Activated naive CD8-positive, alpha-beta T cell treated with anti-CD3 and anti-CD28 coated beads, Interleukin-2, amount 50 U/mL, for 16 hours (primary cell): ENCODE results near the gene DNAH11.
"Not testable (repeated sequence)": the region's sequence is repeated elsewhere in the genome, so short reads cannot be mapped to it uniquely, and the experiment has no call there.

ENCODE experiments used
- DNase-seq: peaks from one replicate; pipeline ENCODE4 v3.0.0-alpha.2; 2020; ENCODE audit warnings: low read depth, low spot score

Gene DNAH11

DNA sequence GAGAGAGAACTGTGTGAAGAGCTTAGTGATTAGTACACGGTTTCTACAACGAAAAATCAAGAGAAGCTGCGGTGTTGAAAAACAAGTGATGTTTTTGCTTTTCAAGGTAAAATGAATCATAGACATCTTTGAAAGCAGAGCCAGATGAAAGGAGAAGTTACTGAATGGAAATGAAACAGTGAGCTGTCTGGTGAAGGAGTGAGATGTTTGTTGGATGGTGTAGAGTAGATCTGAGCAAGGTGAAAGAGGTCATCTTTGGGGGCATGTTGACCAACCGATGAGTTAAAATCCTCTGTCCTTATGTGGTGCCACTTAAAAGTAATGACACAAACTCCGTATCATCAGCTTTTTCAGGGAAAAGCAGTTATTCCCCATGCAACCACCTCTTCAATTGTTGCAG lies 225.4 kb downstream of the DNAH11 start:
- no peak for DNase-seq

DNA sequence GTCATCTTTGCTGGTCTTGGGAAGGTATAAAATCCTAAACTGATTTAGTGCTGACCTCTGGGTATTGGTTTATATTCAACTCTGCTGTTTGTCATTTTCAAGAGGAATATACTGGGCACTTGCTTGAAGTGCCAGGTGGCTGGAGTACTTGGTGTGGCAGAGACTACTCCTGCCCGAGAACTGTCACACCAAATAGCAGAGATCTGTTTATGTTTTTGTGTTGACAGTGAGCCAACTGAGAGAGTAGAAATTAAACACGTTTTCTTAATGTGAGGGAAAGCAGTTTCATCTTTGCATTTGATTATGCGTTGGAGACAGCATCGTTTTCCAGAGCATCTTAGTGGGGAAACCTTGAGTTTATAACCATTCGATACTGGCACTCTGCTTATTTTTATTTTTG lies 228.4 kb downstream of the DNAH11 start:
- no peak for DNase-seq

DNA sequence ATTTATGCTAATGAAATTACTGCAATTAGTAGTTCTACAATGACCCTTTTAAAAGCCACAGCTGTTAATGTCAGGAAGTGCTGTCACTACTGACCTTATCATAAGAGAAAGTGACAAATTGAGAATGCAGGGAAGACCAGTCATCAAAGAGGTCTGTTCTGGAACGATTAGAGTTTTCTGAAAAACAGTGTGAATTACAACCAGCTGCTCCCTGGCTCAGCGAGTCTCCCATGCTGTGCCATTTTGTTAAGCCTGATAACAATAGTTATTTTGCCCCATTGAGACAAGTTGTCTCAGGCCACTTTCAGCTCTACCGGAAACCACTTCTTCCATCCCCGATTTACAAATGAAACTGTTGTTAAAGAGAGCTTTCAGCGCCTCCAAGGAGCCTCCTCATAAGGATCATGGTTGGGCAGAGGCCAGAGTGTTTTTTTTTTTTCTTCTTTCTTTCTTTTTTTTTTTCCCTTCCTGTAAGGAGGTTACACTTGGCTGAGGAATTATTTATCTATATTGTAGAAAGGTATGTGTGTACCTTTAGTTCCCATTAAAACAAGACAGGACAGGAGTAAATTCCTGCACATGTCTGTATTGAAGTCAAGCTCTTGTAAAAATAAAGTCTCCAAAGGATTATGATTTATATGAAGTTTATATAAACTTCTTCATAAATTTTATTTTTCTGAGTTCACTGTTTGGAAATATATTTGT lies 229.2 kb downstream of the DNAH11 start:
- no peak for DNase-seq

DNA sequence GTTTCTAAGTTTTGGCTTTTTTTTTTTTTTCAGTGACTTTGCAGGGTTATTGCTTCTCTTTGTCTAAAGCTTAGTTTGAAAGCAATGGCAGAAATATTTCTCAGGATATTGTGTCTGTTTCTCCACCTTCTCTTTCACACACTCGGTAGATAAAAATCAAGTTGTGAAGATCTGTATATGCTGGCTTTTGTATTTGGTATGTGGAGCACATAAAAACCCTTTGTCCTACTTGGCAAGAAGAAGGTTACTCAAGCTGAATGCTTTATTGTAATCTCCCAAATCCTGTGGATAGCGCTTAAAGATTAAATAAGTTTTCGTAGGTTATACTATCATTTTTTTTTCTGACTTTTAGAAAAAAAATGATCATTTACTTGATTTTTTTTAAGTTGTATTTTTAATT lies 230.5 kb downstream of the DNAH11 start:
- no peak for DNase-seq

DNA sequence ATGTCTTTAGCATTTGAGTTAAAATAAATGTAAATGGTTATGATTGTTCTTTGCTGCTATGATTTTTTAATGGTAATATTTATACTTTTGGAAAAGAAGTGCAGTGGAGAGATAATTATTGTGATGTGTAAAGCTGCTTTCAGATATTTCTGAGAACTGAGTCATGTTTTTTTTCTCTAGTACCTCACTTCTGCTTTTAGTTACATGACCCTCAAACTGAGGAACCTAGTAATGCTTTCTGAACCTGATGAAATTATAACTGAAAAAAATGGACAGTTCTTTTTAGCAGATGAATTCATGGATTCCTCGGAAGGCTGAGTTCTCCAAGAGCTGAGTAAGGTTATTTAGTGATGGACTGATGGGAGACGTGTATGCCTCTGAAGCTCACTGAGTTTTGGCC lies 235.1 kb downstream of the DNAH11 start:
- no peak for DNase-seq

DNA sequence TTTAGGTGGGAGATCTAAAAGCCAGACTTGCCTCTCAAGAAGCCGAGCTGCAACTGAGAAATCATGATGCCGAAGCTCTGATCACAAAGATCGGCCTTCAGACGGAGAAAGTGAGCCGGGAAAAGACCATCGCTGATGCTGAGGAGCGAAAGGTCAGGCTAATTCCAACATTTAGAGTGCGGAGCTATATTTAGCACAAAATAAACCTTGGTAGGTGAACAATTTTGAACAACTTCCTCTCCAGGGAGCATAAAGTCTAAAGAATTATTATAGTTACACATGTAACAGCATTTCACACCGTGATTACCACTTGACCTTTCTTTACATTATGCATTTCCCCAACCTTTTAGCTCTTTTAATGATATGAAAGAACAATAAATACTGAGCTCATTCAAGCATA lies 236.1 kb downstream of the DNAH11 start:
- no peak for DNase-seq

DNA sequence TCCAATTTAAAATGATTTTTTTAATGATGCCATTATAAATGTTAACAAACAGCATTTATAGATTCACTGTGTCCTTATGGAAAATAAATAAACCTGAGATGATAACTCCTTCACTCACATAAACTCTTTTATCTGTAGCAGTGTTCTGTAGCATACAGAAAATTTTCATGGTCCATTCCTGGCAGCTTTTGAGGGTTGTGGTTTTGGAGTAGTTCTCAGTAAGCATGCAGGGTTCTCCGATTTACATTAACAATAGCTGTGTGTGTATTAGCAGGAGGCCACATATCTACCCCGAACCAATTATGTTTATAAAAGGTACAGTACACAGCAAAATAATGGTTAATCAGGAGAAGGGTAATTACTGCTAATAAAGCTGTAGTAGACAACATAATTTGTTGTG lies 240.2 kb downstream of the DNAH11 start:
- no peak for DNase-seq

DNA sequence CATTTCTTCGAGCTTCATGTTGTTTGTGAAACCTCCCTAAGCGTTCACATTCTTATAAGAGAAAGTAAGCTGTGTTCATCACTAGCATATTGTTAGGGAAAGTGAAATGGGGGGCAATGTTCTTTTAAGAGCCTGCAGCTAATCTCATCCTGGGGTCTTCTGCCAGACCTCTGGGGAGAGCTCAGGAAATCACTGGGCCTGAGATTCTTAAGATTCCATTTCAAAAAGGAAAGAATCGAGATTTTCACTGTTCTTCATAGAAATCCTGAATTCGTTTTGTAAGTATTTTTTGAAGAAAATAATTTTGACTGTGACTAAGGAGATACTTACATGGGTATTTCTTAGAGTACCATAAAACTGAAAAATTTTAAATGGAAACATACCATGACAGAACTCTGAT lies 242.2 kb downstream of the DNAH11 start:
- no peak for DNase-seq

DNA sequence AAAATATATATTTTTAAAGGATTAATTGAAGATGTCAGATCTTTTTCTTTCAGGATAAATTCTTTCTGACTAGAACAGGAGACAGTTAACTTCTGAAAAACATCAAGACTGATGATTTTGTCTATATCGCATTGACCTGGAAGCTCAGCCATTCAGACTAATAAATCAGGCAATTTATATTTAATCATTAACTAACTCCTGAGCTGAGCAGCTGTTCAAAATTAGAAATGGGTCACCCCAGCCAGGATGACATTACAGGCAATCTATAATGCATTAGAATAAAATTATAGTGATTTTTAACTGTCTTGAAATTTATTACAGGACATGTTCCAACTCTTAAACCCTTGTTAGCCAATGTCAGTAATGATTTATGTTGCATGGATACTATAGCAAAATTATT lies 263.0 kb downstream of the DNAH11 start:
- DNase-seq, result no peak

DNA sequence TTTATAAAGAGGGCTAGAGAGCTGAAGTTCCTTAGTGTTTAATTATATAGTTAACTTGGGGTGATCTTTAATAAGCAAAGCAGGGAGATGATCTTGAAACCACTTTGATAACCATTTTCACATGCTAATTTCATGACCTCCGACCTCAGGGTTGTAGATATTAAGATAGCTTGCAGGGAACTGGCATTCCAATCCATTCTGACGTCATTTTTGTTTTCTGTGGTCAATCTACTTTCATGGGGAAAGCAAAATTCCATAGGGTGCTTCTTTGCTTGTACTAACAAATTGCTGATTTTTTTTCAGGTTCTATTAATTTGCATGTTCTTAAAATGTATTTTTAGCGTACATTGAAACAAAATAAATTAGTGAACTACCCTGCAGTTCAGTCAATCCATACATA lies 263.5 kb downstream of the DNAH11 start:
- DNase-seq, result no peak

DNA sequence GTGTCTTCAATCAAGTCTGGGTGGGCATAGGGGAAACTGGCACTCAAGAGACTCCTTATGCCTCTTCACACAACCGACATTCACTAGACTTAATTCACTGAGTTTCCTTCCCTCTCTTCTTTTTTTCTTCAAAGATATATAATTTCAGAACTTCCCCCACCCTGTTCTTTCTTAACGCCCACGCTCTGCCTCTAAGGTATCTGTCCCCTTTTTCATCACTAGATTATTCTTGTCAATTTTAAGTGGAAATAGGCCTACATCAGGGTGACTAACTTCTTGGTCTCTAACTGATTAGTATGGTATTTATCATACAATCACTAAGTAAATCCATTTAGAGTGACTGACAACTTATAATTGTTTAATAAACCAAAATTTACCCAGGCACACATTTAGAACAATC lies 276.2 kb downstream of the DNAH11 start:
- DNase-seq, result no peak

DNA sequence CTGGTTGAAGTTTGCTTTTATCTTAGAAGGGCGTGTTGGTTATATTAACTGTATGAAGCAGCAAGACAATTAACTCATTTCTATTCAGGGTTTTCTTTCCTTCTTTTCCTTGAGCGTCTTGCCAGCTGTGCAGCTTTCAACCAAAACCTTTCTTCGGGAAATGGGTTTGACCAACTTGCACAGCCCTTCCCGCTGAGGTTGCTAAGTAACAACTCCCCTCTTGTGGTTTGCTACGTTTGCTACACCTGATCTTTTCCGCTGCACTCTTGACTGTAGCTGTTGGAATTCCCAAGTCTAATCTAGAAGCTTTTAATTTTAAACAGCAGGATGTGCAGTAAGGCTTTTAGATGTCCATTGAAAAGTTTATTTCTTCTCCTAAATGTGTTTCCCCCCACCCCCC lies 286.0 kb downstream of the DNAH11 start:
- DNase-seq, result no peak

DNA sequence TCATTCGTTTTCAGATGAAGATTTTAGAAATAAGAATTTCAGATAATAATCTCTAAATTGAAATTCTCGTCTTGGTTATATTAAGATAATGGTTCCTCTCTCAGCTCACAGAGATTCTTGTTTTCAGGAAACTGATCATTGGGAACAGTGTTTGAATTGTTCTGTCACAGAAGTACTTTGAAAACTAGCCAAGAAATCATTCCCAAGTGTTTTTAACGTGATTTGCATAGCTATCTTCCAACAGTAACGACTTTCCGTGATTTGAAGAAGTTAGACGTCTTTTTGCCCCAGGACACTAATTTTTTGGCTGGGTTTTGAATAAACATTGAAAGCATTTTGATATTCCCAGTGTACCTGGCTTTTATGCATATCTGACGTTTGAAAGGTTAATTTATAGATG lies 286.9 kb downstream of the DNAH11 start:
- DNase-seq, result no peak

DNA sequence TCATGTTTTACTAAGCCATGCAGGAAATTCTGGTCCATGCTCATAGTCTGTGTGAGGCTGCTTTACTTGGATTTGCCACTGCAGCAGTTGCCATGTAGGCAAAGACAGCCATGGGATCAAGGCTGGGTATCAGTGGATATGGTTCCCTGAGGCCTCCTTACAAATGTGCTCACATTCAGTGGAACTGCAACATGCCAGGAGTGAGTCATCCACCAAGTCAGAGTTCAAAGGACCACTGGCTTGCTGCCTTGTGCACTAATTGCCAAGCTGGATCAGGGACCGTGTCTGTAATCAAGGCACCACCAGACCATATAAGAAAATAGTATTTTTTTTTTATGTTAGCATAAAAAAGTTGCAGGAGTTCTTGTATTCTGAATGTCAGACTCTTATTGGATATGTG lies 301.9 kb downstream of the DNAH11 start:
- no peak for DNase-seq

DNA sequence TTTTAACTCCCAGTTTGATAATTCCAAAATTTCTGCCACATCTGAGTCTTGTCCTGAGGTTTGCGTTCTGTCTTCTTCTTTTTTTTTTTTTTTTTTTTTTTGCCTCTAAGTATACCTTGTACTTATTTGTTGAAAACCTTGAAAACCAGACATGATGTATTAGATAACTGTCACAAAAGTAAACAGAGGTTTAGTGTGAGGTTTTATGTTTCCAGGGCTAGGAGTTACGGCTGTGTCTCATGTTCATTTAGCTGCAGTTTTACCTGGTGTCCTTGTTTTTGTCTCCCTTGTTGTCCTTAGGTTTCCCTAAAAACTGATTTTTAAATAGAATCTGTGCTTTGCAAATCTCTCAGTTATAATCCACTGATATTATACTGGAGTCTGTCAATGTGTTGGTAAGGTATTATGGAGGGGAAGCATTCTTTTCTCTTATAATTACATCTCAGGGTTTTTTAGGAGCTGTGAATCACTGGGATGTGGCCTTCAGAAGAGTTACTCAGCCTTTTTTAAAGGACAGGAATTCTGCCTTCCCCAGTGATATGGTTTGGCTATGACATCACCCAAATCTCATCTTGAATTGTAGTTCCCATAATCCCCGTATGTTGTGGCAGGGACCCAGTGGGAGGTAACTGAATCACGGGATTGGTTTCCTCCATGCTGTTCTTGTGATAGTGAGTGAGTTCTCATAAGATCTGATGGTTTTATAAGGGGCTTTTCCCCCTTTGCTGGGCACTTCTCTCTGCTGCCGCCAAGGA lies 307.9 kb downstream of the DNAH11 start:
- DNase-seq, result no peak

DNA sequence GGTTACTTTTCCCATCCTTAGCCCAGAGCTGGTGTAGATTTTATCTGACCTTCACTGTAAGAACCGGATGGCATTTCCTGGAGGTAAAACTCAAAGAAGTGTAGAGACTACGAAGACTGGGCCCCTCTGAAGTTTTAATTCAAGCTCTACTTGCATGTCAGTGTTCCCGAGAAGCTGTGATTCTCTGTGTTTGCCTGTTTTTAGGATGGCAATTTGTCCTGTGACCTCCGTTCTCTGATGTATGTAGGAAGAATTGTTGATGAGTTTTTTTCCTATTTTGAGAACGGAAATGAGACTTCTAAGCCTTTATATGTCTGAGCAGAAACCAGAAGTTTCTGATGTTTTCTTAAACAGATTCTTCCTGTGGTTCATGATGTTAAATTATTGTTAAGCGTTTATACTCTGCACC lies 308.7 kb downstream of the DNAH11 start:
- no peak for DNase-seq

DNA sequence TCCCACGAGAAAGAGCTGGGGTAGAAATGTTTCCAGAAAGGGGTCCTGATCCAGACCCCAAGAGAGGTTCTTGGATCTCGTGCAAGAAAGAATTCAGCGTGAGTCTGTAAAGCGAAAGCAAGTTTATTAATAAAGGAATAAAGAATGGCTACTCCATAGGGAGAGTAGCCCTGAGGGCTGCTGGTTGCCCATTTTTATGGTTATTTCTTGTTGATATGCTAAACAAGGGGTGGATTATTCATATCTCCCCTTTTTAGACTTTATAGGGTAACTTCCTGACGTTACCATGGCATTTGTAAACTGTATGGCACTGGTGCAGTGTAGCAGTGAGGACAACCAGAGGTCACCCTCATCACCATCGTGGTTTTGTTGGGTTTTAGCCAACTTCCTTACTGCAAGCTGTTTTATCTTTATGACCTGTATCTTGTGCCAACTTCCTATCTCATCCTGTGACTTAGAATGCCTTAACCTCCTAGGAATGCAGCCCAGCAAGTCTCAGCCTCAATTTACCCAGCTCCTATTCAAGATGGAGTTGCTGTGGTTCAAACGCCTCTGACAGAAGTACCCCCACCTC lies 322.9 kb downstream of the DNAH11 start:
- DNase-seq, result not testable (repeated sequence)

DNA sequence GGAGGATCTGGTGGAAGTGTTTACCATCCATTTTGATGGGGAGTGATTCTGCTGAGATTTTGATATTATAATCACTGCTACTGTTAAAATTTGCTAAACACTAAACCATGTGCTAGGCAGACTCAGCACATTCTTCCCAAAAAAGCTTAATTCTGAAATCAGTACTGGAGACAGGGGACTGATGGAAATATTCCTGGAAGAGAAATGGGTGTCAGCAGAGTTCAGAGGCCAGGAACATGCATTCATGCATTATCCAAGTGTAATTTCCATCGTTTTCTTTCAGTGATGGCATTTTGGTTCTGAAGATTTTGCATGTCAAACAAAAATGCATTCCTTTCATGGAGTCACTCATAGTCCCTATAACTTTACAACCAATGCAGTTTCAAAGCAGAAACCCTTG lies 323.9 kb downstream of the DNAH11 start:
- no peak for DNase-seq

DNA sequence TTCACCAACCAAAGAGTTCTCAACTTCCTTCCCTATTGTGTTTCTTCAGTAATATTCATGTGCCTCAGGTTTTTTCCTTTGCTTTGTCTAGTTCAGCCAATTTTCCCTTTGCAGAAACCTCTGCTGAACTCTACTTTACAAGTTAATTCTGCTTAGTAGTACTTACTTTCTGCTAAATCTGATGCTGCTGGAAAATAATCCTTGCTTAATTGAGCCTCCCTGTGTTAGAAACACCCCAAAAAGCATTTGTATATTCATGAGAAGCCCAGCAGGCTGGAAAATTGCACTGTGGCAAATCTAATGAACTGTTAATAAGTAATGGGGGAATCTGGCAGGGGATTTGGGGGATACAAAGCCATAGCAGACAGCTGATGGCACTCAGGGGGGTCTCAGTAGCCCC lies 324.4 kb downstream of the DNAH11 start:
- no peak for DNase-seq

DNA sequence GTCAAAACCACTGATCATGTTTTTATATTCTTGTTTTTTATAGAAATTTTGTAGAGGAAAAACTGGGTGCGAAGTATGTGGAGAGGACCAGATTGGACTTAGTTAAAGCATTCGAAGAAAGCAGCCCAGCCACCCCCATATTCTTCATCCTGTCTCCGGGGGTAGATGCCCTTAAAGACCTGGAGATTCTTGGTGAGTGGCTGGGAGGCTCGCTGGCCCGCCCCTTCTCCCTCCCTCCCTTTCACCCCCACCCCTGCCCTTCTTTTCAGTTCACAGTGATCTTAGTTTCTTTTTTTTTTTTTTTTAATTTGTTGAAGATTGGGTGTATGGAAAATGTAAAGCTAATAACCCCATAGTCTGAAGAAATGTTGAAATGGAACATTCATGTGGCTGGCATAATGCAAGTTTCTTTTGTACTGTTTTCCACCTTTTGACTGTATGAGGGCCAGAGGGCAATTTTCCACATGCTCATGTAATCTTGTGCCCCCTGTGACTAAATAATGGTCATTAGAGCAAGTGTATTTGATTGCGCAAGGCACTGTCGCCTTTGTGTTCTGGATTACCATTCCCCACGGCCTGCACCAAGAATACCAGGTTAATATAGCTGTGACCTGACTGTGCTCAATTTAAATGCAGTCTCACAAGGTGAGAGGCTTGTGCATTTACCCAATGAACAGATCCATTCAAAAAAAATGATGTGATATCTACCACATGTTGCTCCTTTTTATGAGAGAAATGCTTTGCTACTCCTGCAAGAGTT lies 325.2 kb downstream of the DNAH11 start:
- no peak for DNase-seq

DNA sequence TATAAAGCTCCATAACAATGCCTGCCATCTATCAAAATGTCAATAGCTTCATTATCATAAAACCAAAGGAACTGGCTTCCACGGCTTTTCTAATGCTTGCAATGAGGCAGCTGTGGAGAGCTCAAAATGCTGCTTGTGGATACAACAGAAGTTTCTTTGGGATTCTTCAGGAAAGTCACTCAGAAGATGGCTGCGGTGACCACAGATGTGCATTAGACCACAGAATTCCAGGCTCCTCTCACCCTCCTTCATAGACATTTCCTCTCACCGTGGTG lies 325.7 kb downstream of the DNAH11 start:
- no peak for DNase-seq

DNA sequence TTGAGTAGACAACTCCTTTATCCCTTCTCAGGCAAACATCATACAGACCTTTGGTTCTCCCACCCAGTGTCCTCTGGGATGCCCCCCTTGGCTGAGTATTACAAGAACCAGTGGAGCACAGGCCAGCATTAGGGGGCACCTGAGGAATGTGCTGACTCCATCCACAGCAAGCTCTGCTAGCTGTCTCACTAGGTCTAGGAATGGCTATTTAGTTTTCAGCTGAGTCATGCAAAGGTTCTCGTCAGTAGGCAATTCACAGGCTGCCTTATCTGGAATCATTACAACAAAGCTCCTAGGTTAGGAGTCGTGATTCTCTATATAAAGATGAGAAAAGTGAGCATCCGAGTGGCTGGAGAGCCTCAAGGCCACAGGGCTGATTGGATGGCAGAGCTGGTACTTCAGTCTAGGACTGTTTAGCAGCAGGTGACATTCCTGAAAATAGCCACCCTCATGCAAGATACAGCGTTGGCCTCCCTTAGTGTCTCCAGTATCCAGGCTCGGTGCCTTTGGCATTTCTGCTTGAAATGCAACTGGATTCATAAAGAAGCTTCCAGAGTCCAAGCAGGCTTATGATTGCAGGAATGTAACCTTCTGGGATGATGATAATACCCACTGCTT lies 327.1 kb downstream of the DNAH11 start:
- DNase-seq, result no peak
